ENCODE measurements around the gene RIPOR3. TPM values are rescaled to one million over a fixed set of nuclear protein-coding genes. Genes with fewer than 3 reads are reported as not detected.
"Not testable (repeated sequence)": the region's sequence is repeated elsewhere in the genome, so short reads cannot be mapped to it uniquely, and the experiment has no call there.

Gene RIPOR3
- total RNA-seq, 1 donor from 2014 or later, result not detected

DNA sequence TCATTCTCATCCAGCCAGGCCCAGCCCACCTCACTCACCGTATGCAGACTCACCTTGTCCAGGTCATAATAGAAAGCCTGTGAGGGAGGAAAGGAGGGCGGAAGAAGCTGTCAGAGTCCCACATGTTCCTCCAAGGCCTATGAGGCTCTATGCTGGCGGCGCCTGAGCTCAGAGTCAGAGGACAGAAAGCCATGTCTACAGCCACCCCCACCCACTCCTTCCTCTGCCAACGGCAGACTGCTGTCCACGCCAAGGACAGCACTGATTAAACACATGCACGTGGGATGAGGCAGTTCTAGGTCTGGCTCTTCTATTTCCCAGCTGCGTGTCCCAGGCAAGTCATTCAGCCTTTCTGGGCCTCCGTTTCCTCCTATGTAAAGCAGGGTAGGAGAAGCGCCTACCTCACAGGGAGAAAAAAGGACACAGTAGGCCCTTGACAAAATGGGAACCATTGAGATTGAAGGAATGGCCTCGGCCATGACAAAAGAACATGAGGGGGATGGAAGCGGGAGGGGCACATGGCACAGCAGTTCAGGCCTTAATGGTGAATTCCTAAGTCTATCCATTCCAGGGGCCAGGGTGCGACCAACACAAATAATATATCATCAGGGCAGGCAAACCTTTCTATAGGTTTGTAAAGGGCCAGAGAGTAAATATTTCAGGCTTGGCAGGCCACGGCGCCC is 80.1 kb downstream of the RIPOR3 start:
- intact Hi-C loops (cut with micrococcal nuclease), result no loop called here

DNA sequence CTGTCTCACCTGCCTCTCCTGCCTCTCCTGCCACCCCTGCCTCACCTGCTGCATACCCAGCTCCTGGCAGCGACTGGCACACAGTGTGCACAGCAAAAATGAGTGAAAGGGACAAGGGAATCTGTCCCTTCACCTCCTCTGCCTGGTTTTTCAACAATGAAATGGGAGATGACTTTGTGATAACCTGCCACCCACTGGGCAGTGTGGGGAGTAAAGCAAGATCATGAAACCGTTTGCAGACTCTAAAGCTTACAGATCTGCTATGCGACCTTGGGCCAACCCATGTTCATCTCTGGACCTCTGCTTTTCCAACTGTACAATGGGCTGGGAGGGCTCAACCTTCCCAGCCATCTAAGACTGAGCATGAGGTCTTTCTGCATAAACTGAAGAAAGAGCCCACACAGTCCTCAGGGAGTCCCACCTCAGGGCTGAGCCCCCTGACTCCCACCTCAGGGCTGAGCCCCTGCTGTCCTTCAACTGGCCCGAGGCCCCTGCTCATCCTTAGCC is 81.1 kb downstream of the RIPOR3 start:
- intact Hi-C loops (cut with micrococcal nuclease), result no loop called here

DNA sequence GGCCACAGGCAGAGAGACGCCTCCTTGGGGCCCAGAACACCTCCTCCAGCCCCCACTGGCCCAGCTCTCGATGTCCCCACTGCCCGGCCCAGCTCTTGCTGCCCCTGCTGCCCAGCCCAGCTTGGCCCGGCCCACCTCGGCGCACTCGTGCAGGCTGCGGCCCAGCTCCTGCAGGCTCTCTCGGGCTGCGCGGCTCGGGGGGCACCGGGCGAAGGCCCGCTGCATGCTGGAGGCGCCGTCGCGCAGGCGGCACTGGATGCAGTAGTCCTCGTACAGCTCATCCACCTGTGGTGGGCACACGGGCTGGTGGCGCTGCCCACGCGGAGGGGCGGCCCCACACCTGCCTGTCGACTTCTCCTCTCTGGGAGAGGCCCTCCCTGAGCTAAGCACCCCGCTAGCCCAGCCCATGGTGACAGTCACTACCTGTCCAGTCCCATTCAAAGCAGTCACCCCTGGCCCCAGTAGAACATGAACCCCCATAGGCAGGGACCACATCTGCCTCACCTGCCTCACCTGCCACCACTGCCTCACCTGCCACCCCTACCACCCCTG is 81.8 kb downstream of the RIPOR3 start:
- intact Hi-C loops (cut with micrococcal nuclease), result no loop called here

DNA sequence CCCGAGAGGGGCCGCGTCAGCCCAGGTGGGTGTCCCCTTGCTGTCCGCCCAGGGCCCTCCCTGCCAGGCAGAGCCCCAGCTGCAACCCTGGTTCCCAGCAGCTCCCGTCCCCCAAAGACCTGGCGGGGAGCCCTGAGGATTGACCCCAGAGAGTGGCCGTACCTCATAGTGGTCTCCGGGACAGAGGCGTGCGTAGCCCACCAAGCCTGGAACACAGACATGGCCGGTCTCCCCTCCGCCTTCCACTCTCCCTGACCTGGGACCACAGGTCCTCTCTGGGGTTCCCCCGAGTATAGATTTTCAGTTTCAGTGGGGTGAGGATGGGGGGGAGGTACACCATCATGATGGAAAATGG is 82.6 kb downstream of the RIPOR3 start:
- intact Hi-C loops (cut with micrococcal nuclease), result no loop called here

DNA sequence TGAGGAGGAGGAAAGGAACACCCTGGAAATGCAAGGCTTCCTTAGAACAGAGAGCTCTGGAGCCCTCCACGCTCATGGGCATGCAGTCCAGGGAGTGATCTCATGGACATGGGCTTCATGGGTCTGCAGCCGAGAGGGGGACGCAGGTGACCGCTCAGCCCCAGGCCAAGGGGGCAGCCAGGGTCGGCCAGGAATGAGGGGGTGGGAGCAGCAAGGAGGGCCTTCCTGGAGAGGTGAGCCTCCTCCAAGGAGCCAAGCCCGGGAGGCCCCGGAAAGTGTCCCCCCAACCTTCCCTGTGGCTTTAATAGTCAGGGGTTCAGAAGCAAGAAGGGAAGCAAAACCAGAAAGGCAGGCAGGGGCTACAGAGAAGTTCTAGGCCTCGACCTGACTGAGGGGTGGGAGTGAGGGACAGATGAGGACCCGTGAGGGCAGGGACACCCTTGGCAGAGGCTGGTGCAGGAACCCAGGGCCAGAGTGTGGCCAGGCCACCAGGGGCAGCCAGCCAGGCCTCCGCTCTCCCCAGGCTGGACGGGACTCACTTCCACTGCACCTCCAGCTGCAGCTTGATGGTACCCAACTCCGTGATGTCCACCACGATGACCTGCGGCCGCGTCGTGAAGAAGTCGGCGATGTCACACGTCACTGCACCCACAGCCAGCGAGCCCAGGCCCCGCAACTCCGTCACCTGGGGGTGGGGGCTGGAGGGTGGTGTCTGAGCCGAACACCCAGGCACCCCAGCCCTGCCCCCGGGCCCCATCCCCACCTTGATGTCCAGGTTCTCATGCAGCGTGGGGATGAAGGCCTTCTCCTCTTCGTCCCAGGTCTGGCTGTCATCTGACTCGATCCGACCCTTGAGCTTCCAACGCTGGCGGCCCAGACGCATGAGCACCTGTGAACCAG is 83.2 kb downstream of the RIPOR3 start:
- intact Hi-C loops (cut with micrococcal nuclease), result no loop called here

DNA sequence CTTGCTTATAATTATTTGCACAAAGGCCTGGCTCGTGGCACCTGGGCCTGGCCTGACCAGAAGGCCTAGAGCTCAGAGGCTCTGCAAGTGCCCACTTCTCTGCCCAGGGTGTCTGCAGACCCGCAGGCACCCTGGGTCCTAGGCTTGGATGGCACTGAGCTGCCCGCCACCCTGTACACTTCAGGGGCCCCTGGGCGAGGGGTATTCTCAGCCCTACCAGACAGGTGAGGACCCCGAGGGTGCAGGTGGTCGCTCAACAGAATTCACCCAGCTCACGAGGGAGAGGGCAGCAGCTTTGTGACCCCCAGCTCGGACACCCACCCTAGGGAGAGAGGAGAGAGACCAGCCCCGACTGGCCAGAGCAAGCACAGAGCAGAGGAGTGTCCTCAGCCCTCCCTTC is 83.9 kb downstream of the RIPOR3 start:
- intact Hi-C loops (cut with micrococcal nuclease), result no loop called here

DNA sequence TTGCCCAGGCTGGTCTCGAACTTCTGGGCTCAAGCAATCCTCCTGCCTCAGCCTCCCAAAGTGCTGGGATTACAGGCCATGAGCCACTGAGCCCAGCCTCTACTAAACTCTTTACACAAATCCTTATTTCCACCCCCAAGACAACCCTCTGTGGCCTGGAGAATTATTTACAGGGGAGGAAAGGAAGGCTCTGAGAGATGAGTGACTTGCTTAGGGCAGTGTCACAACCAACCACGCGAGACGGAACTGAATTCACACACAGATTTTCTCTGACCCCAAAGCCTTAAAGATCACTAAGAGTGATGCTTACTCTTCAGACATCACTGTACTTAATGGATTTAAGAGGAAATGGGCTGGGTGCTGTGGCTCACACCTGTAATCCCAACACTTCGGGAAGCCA is 86.2 kb downstream of the RIPOR3 start:
- intact Hi-C loops (cut with micrococcal nuclease), result no loop called here

DNA sequence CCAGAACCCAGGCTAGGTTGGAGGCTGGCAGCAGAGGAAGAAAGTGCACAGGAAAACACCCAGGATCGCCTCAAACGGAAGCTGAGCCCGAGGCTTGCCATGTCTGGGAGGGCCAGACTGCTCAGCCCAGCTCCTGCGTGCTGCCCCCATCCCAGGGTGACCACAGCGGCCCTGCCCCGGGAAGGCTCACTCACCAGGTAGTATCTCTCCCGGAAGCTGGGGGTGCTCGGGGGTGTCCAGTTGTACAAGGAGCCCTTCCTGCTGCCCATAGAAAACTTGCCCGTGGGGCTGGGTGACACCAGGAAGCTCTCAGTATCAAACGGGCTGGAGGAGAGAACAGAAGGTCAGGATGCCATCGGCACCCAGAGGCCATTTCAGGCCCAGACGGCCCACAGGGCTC is 86.9 kb downstream of the RIPOR3 start:
- intact Hi-C loops (cut with micrococcal nuclease), result no loop called here

DNA sequence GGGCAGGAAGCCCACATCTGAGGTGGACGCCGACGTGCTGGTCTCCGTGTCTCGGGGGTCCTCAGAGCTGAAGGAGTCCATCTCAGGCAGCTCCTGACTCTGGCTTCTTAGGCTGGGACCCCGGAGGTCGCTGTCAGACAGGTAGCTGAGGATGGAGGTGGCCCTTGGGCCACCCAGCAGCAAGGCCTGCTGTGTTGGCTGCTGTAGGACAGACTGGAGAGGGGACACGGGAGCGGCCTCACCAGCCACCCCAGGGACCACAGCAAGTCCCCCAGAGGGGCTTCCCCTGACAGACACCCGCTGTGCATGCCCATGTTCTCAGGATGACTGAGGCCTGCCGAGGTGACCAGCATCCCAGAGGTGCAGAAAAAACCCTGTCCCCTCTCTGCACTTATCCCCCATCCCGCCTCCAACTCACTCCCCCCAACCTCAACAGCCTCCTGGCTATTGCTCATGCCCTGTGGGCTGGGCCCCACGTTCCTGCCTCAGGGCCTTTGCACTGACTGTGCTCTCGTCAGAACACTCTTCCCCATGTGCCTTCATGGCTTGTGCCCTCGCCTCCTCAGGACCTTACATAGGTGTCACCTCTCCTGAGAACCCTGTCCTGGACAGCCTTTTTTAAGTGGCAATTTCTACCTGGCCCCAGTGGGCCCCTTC is 88.8 kb downstream of the RIPOR3 start:
- intact Hi-C loops (cut with micrococcal nuclease), result no loop called here

DNA sequence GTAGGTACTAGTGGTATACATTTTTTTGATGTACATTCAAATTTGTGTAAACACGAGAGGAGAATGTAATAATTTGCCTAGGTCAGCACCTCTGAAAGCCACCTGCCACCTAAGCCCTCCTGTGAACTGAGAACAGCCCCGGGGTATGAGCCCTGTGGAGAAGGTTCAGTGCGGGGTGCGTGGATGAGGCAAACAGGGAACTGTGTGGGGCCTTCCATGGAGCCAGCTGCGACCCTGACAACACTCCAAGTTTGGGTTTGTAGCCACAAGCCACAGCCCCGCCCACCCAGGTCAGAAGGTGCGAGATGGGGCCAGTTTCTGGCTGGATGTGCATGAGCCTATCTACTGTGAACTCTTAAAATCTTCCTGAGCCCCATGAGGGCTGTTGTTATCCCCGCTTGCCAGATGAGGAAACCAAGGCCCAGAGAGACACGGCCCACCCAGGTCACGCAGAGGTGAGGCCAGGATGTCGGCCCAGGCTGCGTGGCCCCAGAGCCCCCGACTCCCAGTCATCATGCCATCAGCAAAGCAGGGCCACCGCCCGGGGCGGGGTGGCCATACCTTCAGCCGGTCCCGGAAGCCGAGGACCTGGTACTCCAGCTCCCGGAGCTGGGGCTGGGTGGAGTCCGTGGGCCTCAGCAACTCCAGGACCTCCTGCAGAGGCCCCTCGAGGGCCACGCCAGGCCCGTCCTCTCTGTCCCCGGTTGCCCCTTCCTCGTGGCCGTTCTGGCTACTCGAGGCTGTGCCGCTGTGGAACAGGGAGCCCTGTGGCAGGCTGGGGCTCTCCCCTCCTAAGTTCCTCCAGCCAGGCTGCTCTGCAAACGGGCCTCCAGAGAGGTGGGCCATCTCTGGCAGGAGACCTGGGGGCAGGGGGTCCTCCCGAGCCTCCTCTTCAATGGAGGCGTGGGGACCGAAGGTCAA is 89.6 kb downstream of the RIPOR3 start:
- intact Hi-C loops (cut with micrococcal nuclease), result no loop called here

DNA sequence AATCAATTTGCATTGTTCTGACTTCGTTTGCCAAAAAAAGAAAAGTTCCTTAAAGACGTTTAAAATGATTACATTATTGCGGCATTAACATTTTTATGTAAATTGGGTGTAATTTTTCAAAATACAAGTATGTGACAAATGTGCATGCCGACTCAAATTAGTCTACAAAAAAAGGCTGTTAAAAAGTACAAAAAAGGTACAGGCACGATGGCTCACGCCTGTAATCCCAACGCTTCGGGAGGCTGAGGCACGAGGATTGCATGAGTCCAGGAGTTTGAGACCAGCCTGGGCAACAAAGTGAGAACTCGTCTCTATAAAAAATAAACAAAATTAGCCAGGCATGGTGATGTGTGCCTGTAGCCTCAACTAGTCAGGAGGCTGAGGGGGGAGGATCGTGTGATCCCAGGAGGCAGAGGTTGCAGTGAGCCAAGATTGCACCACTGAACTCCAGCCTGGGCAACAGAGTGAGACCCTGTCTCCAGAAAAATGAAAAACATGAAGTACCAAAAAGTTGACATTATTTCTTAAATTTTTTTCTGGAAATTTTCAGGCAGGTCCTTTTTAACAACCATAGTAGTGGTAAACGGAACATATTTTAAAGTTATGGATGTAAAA is 91.0 kb downstream of the RIPOR3 start:
- intact Hi-C loops (cut with micrococcal nuclease), result no loop called here

DNA sequence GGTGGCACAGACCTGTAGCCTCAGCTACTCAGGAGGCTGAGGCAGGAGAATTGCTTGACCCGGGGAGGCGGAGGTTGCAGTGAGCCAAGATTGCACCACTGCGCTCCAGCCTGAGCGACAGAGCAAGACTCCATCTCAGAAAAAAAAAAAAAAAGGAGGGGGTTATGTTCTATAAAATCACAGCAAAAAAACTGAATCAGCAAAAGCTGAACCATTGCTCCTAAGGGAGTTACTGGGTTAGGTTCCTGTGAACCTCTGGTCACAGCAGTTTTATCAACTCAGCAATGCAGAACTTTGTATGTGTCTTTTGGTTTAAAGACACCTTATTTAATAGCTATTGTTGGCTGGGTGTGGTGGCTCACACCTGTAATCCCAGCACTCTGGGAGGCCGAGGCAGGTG is 92.6 kb downstream of the RIPOR3 start:
- intact Hi-C loops (cut with micrococcal nuclease), result not testable (repeated sequence)

DNA sequence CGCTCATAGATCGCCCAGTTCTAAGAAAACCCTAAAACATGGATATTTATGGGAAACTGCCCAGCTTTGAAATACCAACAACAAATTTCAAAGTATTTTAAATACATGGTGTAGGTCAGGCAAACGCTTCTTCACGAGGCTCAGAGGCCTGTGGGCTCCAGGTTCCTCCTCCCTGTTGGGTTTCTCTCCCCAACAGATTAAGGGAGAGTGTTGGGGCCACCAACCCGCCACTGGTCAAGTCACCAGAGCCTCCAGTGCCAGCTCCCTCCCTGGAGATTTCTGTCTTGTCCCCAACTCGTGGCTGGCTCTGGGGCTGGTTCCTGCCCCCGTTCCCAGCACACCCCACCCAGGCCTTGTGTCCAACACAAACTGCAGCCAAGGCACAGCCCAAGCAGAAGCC is 93.3 kb downstream of the RIPOR3 start:
- intact Hi-C loops (cut with micrococcal nuclease), result no loop called here

DNA sequence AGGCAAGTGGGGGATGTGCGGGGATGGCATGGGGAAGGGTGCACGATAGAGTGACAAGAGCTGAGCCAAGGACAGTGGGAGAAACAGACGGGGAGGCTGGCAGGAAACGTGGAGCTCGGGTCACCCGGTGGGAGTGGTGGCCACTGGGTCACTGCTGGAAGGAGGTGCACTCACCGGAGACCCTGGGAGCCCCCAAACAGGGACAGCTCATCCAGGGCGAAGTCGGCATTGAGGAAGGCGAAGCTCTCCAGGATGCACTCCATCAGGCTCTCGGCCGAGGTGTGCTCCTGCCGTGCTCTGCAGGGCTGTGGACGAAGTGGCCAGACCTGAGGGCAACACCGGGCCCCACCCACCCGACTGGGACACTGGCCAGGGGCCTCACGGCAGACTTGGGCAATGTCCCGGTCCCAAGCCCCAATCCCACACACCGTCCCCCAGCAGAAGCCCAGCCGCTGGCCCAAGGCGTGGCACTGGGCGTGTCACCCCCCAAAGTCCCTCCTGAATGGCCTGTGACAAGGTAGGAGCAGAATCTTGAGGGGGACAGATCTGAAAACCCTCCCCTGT is 93.9 kb downstream of the RIPOR3 start:
- intact Hi-C loops (cut with micrococcal nuclease), result no loop called here

DNA sequence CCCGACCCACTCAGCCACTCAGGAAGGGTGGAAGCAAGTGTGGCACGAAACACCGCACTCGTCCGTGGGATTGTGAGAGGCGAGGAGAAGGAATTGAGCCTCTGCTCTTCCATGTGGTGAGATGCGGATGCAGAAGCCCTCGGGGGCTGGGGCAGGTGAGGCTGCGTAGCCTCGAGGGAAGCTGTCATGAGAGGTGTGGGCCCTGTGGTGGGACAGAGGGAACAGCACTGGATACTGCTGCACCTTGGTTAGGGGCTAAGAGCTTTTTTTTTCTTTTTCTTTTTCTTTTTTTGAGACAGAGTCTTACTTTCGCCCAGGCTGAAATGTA is 94.7 kb downstream of the RIPOR3 start:
- intact Hi-C loops (cut with micrococcal nuclease), result no loop called here

DNA sequence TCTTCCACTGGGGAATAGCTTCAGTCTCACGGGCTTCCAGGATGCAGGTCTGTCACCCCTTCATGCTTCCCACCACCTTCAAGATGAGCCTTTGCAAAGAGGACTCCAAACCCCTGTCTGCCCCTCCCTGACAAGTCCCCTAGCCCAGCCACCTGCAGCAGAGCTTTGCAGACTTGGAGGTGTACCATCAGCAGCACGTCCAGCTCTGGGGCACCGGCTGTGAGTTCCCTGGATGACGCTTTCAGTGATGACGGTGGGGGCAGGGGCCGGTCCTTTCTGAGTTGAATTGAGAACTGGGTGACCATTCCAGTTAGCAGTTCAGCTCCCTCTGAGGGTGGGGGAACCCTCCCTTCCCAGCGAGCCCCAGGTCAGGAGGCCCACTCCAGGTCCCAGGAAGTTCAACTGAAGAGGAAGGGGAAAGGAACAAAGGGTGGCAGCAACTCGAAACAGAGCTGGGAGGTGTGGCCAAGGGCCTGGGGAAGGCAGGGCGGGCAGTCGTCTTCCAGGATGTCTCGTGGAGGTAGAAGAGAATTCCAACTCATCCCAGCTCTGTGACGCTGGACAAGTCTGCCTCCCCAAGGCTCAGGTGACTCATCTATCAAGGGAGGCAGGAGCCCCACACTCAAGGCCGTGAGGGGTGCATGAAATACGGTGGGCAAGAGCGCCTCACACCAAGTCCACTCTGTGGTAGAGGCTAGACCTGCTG is 95.2 kb downstream of the RIPOR3 start:
- intact Hi-C loops (cut with micrococcal nuclease), result no loop called here

DNA sequence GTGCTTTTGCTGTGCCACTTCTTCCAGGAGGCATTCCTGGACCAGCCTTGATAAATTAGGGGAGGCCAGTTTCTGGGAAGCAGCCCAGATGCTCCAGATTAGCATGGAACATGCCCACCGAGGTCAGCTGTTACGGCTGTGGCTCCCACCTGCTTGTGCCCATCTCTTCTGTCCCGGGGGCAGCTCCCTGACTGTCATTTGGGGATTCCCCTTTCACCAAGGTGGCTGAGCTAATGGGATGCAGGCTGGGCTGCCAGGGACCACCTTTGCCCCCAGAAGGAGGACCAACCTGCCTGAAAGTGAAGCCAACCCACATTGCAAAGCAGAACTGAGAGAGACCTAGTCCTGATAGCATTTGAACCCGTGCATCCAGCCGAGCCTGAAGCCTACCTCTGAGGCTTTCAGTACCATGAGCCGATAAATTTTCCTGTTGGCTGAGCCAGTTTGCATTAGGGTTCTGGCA is 95.9 kb downstream of the RIPOR3 start:
- intact Hi-C loops (cut with micrococcal nuclease), result no loop called here

DNA sequence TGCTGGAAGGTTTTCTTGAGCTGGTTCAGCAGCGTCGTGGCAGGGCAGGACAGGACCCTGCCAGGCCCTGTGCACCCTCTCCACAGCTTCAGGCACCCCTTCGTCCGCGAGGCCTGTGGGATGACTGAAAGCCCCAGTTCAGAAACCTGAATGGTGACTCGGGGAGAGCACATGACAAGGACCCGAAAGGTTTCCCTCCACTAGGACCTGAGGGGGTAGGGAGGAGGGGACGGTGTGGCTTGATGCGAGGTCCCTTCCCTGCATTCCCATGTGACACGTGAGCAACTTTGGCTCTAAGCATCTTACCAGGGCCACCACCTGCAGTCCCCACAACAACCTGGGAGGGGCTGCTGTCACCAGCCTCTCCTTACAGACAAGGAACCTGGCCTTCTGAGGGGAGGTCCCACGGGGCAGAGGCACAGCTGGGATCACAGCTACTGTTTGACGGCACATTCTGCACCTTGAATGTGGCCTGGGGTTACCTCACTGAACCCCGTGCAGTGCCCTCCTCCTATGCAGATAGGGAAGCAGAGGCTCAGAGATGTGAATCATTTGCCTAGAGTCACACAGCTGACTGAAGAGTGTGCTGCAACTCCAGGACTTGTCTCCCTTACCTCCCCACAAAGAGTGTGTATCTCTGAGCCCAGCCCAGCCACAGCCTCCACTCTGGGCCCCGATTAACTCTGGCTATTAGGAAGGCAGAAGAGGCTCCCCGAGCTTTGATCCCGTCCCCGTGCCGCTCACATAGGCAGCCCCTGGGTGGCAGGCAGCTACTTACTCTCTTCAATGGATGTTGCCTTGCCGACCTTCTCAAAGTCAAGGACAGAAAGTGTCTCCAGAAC is 96.5 kb downstream of the RIPOR3 start:
- intact Hi-C loops (cut with micrococcal nuclease), result no loop called here

DNA sequence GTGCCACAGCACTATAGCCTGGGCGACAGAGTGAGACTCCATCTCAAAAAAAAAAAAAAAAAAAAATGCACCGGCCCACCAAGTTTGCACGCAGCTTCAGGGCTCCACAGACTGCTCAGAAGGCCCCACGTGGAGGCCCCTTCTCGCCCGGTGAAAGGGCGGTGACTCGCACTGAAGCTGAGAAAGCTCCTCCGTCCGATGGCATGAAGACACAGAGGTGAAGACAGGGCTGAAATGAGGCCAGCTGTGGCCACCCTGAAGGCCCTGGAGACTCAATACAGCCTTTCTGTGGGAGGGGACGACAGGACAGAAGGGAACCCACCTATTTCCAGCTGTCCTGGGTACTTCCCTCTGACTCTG is 97.1 kb downstream of the RIPOR3 start:
- intact Hi-C loops (cut with micrococcal nuclease), result no loop called here

All from T-helper 1 cell treated with Interleukin-12 subunit alpha and Interleukin-12 subunit beta and Interleukin-4 antibody, amounts not matched to agents 30 ng/mL and 1 ng/mL, for 36 hours (primary cell).